HL-60 (cell line): ENCODE results near the gene SELENOO.

ENCODE experiments used
- POLR2AphosphoS5 ChIP-seq: IDR thresholded peaks from 2 replicates; pipeline ENCODE4 v1.6.1; 2012; ENCODE audit warnings: low read depth
- TF ChIP-seq, protein P1 (sequence below): IDR thresholded peaks from one replicate; pipeline ENCODE4 v1.5.1; 2011; ENCODE audit warnings: low read length, control low read depth, inconsistent platforms; ENCODE audit not compliant: insufficient read depth

GRCh38 chr22:50261615-50262459 is 61.0 kb downstream of the SELENOO start, which contains the start of gene MAPK12:
- TF ChIP-seq POLR2AphosphoS5, result no peak
- TF ChIP-seq, protein P1, sequence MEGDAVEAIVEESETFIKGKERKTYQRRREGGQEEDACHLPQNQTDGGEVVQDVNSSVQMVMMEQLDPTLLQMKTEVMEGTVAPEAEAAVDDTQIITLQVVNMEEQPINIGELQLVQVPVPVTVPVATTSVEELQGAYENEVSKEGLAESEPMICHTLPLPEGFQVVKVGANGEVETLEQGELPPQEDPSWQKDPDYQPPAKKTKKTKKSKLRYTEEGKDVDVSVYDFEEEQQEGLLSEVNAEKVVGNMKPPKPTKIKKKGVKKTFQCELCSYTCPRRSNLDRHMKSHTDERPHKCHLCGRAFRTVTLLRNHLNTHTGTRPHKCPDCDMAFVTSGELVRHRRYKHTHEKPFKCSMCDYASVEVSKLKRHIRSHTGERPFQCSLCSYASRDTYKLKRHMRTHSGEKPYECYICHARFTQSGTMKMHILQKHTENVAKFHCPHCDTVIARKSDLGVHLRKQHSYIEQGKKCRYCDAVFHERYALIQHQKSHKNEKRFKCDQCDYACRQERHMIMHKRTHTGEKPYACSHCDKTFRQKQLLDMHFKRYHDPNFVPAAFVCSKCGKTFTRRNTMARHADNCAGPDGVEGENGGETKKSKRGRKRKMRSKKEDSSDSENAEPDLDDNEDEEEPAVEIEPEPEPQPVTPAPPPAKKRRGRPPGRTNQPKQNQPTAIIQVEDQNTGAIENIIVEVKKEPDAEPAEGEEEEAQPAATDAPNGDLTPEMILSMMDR, result no peak
